Limb (tissue), 2 donors: ENCODE data around the gene C5orf47.

Experiments
- DNase-seq, 2 donors: peaks; one replicate each; pipeline ENCODE4 v3.0.0-alpha.2; 2016; ENCODE audit errors: extremely low spot score in 2 of 2

C5orf47 gene

DNA sequence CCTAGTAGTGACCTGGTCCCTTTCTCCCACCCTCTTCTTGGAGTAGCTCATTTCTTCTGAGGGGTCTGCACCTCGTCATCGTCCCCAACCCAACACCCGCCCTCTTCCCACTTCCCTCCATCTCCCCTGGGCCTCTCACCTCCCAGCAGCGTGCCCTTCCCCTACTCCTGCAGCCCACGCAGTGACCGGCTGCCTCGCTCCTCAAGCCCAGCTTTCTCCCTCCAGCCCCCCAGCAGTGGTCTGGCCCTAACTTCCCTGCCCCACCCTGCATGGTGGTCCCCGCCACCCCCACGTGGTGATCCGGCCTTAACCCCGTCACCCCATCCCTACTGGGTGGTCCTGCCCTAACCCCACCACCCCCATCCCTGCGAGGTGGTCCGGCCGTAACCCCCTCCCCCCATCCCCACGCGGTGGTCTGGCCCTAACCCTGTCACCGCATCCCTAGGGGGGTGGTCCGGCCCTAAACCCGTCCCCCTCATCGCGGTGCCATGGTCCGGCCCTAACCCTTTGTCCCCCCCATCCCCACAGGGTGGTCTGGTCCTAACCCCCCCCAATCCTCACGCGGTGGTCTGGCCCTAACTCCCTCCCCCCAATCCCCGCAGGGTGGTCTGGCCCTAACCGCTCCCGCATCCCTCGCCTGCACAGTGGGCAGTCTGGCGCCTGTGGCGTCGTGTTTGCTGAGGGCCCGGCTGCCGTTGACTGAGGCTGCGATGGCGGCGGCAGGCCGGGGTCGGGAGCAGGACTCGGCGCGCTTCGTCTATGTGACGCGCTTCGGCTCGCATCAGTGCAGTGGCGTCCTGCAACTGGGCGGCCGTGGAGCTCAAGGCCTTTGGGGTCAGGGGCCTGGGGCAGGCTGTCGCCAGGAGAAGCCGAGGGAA, at the start of gene C5orf47:
TSS of gene C5orf47 (plus strand) at position 617 of the 878 bp plus-strand sequence. CDS start at position 711, 94 bp downstream.
- DNase-seq, result no peak

GRCh38 chr5:173940269-173940668, 48.7 kb upstream of the C5orf47 start:
- no peak for DNase-seq

DNA sequence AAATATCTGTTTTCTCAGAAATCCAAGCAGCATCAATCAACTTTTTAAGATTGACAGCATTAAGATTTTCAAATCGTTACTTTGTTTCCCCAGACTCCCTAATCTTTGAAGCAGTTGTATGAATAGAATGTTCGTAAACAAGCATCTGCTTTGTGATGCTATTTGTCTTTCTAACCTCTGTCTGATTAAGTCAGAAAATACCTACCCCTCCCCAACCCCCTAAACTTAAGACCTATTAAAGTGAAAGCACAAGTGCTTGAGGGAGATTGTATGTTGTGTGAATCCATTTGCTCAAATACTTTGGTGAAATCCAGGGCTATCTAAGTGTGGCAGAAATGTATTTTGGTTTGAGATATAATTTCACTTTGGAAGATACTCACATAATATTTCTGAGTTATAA, 47.9 kb upstream of the C5orf47 start:
- DNase-seq, result no peak

DNA sequence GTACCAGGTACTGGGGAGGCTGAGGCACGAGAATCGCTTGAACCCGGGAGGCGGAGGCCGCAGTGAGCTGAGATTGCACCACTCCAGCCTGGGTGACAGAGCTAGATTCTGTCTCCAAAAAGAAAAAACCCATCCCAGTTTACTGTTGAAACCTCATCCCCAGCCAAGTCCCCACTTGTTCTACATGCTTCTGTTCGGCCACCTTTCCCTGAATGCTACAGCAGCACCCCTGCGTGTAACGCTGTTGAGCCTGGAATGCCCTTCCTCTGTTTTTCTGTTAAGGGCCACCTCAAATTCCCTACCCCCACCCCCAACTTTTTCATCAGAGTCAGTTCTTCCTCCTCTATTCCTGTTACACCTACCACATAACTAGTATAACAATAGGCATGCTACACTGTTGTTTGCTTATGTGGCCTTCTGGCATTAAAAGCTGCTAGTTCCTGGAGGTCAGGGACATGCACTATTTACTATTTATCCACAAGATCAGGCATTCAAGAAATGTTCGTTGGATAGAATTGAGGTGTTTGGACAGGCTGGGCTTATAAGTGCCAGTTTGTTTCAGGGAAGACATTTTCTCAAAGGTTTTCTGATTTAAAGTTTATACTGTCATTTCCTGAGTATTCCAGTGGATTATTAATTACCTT, 47.1 kb upstream of the C5orf47 start:
- no peak for DNase-seq

GRCh38 chr5:173944511-173944910, 44.5 kb upstream of the C5orf47 start:
- peak; percentile 38 to 42 for DNase-seq

DNA sequence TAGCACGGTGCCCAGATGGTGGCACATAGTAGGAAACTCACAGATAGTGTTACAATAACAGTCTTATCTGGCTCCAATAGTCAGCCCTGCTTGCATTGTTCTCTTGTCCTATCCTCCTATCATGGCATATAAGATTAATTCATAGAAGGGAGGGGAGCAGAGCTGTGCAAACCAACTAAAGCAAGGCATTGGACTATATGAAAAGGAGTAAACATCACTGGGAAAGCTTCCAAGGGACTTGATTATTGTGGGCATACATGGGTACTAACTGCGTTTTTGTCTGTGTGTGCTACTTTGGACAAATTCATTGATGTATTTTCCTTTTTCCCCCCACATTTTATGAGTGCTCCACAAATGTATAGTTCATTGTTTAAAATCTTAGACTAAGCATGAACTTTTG, 43.8 kb upstream of the C5orf47 start:
- DNase-seq, result no peak

- DNase-seq, result no peak
These were observed 42.6 kb upstream of the C5orf47 start for GRCh38 chr5:173946323-173946722.

DNA sequence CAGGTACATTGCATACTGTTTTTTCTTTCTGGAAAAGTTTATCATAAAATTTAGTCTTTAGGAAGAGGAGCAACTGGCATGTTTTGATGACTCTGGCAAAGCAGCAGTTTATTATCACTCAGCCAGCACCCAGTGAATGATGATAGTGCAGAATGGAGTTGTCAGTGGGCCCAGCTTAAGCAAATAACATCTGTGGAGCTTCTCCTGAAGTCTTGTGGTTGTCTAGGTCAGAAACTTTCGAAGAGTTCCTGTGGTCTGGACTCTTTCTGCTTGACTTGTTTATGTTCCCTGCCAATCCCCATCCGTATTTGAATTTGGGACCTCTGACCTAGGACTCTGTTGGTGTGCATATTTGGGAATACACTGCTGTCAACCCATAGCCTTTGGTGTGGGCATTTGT, 38.1 kb upstream of the C5orf47 start:
- DNase-seq, result no peak

- no peak for DNase-seq
These were observed 35.4 kb upstream of the C5orf47 start for GRCh38 chr5:173953528-173954090.

DNA sequence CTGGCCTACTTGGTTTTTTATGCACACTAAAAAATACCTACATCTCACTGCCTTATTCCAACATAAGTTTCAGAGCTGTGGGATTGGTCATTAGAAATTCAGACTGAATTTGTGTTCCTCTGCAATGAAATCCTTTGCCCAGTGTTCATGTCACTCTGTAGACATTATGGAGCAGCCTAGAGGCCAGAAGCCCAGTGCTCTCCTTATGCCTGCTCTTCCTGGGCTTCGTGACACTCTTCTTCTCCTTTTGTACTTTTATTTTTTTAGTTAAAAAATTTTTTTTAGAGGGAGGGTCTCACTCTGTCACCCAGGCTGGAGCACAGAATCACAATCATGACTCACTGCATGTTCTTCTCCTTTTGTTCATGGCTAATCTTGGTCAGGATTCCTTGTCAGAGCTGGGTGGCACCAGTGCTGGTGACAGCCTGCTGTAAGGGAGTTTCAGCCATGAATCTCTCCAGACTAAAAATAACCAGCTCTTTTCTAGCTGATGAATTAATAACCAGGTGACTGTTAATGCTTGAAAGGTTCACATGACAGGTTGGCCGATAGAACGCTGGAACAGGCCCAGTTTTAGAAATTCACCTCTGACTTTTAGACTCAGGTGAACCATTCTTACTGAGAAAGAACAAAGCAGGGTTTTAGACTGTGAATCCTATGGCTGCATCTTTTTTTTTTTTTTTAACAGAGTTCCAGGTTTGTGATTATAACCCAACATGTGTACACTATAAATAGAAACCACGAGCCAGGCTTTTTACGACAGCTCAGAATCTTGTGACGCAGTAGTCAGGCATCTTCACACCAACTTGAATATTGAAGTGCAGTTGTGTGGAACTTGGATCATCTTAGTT, 34.1 kb upstream of the C5orf47 start:
- DNase-seq, result no peak

DNA sequence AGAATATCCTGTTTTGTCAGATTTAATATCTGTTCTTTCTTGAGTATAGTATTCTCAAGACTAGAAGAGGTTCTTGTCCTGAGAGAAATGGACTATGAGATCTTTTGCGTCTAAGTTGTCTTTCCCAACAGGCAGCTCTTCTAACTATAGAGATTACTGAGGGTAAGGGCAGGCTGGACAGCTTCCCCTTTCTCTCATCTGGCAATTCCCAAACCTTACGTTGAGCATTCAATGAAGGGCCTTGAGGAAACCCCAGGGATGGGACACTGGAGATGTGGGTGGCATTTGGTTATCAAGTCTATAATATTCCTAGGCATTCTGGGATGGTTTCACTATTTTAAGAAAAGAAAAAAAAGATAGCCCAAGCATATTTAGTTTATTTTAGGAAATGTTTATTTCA, 28.0 kb upstream of the C5orf47 start:
- DNase-seq, result no peak

- no peak for DNase-seq
These were observed 27.6 kb upstream of the C5orf47 start for GRCh38 chr5:173961418-173961817.

- DNase-seq, result no peak
These were observed 26.5 kb upstream of the C5orf47 start for GRCh38 chr5:173962436-173962972.

DNA sequence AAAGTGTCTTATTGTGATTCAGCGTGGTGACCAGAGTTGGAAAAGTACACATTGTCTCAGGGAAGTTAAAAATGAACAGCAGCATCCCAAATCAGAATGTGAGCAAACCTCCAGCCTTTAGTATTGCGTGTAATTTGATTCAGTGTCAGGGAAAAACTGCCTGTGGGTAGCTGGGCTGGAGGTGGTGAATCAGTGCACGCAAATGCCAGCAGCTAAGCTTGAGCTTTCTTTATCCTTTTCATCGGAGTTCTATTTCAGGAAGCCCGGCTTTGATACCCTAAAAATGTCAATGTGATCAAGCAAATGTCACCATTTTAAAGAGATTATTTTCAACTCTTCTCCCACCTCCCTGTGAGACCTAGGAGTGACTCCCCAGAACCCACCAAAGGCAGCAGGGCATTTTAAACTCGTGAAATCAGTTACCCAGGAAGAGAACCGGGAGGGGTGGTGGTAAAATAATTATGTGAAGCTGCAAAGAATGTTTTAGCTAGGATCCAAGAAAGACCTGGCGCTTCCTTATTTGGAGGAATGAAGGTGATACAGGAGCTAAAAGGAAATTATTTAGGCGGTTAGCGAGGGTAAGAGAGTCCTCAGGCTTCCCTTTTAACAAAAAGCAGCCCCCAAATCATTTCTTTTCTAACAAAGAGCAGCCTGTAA, 25.7 kb upstream of the C5orf47 start:
- no peak for DNase-seq

GRCh38 chr5:173963867-173964441, 25.0 kb upstream of the C5orf47 start:
- peak in 1 of 2 donors; percentile 52 for DNase-seq

- no peak for DNase-seq
These were observed 24.5 kb upstream of the C5orf47 start for GRCh38 chr5:173964506-173964905.

DNA sequence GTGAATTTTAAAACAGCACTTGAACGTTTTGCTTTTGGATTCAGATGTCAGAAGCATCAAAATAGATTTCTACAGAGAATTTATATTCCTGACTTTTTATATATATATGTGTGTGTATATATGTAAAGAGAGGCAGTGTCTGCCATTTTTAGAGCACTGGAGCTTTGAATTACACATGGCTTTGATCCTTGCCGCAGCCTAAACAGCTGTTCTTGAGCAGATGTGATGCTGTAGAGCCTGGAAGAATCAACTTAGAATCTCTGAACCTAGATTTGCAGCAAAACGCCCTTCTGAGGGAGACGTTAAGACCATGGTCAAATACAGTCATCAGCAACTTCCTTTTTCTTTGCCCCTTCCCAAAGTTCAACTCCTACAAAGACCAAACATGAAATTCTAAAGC, 21.7 kb upstream of the C5orf47 start:
- DNase-seq, result peak in 1 of 2 donors; percentile 21

DNA sequence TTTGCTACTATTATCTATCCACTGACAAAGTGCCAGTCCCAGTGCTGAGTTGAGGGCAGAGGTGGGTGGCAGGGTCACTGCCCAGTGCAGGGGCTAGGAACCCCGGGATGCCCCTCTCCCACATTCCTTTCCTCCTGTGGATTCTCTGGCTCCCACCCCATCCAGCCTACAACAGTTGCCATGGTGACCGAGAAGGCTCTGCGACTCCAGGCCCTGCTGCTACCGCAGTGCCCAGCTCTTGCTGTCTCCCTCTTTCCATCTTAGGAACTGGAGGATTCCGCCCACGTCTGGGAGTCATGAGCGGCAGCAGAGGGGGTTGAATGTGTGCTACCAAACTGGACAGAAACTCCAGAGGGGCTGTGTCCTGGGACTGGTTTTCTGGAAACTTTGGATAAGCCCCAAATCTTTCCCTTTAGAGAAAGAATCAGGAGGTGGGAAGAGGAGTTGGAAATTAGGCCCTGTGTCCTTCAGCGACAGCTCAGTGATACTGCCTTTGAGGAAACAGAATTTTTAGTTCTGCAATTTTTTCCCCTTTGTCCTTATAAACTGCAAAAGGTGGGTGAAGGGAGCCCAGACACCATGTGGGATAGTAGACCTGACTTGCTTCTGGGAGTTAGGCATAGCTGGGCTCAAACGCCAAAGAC, 20.7 kb upstream of the C5orf47 start:
- DNase-seq, result no peak

DNA sequence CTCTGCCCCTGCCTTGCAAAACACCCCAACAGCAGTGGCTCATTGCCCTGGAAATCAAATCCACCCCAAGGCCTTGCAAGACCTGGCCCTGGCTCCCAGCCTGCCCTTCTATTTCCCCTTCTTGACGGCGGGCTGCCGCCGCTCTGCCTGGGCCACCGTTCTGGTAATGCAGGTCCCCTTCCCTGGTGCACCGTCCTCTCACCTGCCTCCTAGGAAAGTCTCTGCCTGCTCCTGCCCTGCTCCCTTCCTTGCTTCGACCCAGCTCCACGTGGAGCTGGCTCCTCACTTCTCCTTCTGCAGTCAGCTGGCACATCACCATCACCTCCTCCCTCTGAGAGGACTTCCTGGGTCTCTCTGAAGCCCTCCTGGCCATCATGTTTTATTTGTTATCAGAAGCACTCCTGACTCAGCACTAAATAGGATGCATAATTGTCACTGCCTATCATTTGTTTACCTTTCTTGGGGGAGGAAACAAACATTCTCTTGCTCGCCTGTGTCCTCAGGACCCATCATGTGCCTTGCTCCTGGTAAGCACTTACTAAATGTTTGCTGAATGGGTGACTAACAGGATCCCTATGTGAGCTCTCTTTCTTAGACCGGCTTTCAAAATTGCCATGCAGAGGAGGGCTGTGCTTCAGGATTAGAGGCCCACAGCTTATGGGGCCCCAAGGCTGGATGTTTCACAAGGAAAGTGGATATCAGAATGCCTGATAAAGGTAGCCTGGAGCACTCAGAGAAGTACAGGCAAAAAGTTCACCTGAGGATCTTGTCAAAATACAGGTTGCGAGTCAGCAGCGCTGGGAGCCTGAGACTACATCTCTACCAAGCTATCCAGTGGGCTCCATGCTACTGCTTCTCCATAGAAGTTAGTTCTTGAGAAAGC, 19.6 kb upstream of the C5orf47 start:
- DNase-seq, result no peak
